NCI-H2196 (cell line): ENCODE data around the gene GANAB.
"Not testable (repeated sequence)": the region's sequence is repeated elsewhere in the genome, so short reads cannot be mapped to it uniquely, and the experiment has no call there.

Experiments
- DNase-seq: peaks from one replicate; lab custom pipeline; 2025; ENCODE audit not compliant: unreplicated experiment; lab: John Stamatoyannopoulos, UW

The GANAB gene

GRCh38 chr11:62667460-62667859 is 21.0 kb upstream of the GANAB start:
- no peak for DNase-seq

GRCh38 chr11:62666259-62666926 is 20.0 kb upstream of the GANAB start:
- no peak for DNase-seq

- no peak for DNase-seq
These were observed 19.3 kb upstream of the GANAB start for GRCh38 chr11:62665599-62666258.

DNA sequence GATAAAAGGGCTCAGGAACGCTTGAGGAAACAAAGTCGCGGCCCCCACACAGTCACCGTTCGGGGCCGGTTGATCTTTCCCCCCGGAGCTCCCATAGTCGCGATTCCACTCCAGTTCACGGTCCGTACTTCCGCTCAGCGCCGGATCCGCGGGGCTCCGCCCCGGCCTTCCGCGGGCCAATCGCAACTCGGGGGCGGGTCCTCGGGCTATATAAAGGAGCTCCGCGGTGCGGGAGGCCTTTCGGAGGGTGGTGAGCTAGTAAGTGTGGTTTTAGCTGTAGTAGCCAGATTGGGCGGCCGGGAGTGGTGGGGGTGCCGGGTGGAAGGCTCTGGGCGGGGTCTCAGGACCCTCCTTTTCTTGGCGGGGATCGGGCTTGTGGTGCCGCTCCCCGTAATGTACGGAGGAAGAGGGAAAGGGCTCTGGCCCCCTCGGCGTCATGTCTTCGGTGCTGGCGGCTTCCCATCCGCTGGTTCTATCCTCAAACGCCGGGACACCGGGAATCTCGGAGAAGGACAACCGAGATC is 18.7 kb upstream of the GANAB start, which contains the start of the genes C11orf98 and CSKMT:
Gene C11orf98, minus strand, starts transcription at position 136 of the 524 bp plus-strand sequence. Its CDS starts 41 bp downstream, at position 95.
Gene CSKMT, plus strand, starts transcription at position 238 of the 524 bp plus-strand sequence. CDS start 568 bp downstream, outside the sequence.
- peak; percentile 94 for DNase-seq

GRCh38 chr11:62664405-62665074 is 18.1 kb upstream of the GANAB start:
- peak; percentile 65 for DNase-seq

DNA sequence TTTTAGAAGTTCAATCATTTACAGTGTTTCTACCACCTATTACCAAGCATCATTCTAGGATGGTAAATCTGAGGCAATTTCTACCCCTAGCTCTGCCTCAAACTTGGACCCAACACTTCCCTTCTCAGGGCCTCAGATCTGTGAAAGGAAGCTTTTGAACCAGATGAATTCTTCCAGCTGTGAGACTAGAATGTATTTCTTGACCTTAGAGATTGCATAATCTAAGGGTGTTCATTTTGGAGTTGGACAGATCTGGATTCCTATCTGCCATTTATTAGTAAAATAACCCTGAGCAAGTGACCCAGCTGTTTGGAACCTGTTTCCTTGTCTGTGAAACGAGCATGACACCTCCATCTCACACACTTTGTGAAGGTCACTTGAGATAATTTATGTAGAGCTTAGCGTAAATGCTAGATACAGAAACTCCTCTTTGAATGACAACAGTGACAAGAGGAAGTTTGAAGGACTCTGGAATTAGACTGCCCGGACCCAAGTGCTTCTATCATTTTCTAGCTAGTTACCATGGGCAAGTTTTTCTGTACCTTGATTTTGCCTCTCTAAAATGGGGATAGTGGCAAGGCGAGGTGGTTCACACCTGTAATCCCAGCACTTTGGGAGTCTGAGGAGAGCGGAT is 10.5 kb upstream of the GANAB start:
- no peak for DNase-seq

- no peak for DNase-seq
These were observed 7.9 kb upstream of the GANAB start for GRCh38 chr11:62654297-62654696.

DNA sequence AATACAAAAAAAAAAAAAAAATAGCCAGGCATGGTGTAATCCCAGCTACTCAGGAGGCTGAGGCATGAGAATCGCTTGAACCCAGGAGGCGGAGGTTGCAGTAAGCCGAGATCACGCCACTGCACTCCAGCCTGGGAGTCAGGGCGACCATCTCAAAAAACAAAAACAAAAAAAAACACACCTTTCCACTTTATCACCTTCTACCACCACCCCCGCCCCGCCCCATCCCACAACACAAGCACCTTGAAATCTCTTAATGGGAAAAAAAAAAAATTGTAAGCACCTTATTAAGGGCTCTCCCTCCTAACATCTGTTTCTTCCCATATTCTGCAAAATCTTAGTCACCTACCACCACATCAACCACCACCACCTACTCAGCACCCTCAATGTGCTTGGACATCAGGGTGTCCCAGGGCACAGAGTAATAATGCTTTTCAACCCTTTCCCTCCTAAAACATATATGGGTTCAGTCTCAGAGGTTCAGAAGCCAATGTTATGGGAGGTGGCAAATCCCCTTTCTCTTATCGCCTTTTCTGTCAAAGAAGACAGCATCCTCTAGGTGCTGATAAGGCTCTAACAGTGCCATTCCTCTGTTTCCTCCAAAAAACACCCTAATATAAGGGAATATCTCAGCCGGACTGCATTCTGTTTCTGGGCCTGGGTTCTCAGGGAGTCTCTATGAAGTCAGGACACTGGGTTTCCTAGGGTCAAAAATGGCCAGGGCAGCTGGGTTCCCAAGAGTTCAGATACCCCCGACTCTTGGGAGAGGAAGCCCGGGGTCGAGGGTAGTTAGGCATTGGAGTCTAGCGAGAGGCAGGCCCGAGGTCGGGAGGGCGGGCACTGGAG is 6.0 kb upstream of the GANAB start:
- no peak for DNase-seq

GRCh38 chr11:62650283-62650682 is 3.9 kb upstream of the GANAB start:
- not testable (repeated sequence) for DNase-seq

DNA sequence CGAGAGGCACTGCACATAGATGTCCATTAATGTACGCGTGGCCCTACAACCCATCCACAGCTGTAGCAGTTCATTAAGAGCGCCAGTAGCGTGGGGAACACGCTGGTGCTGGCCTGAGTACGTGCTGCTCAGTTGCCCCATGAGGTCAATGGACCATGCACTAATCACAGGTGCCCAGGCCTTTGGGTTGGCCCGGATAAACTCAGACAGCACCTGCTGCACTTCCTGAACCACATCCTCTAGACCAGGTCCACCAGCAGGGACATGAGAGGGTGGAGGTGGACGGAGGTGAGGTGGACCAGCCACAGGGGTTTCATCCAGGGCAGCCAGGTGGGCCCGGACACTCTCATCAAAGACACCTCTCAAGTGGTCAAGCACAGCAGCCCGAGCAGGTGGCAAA is 3.1 kb upstream of the GANAB start:
- DNase-seq = no peak

DNA sequence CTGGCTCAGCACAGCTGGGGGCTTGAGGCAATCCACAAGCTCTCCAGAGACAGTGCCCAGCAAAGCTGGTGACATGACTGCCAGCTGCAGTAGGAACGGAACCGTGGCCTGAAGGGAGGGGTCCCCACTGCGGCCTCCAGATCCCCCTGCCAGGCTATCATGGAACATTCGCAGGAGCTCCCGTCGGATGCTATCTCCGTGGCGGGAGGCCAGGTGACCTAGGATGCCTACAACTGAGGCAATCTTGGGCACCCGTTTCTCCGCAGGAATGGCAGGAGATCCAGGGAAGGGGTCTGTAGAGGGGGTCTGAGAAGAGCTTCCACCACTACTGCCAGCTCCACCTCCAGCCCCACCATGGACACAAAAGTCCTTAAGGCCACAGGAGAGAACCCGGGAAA is 2.6 kb upstream of the GANAB start:
- no peak for DNase-seq

DNA sequence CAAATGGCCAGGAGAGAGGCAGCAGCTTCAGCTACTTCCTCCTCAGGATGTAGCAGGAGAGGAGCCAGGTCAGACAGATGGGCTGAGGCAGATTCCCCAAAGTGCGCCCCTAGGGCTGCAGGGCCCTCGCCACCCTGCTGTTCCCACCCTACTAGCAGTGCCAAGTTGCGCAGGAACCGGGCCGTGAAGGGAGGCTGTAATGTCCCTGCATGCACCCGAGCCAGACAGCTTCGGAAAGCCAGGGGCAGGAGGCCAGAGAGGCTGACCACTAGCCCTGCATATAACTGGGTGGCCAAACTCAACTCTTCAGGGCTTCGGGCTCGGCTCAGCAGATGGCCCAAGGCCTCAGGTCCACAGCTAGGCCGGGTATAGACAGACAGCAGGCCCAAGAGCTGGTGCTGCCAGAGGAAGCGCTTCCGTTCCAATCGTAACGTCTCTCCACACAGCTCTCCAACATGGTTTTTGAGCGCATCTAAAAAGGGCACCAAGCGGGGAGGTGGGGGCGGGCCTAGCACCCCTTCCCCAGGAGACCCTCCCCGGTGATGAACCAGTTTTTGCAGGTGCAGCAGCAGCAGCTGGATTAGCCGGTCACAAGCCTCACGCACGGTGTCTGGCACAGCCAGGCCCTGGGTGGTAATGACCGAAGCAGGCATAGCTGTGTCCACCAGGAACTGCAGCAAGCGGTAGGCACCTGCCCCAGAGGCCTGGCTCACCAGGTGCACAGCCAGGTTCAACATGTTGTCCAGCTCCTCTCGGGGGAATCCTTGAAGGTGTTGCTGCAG is 2.0 kb upstream of the GANAB start:
- no peak for DNase-seq

GRCh38 chr11:62647609-62648005 is 1.2 kb upstream of the GANAB start:
- DNase-seq = no peak

DNA sequence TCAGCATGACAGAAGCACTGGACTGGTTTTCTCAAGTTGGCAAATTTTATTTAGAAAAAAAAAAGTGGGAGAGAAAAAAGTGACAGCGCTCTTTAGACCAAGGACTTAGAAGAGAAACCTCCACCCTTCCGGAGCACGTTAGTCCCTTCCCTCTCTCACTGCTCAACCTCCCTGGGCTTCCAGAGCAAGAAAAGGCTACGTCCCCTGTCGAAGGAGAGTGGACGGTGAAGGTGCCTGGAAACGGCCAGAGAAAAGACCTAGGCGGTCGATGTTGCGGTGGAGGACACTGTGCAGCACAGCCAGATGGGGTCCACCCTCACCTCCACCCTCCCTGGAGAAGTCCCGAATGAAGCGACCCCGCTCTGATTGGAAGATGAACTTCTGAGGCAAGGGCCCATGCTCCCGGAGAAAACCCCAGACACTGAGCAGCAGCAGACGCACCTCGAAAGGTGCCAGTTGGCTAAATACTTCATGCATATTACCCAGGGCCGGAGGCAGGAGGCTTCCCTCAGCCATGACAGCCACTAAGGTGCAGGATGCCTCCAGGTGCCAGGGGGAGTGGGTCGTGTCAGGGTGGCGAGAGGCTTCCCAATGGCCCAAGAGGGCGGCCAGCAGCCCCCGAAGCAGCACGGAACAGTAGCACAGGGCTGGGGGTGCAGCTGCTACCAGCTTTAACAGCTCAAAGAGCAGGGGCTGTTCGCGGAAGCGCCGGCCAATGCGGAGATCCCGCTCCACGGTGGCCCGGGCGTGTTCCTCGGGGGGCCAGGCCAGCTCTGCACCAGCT is 604 bp upstream of the GANAB start:
- no peak for DNase-seq

DNA sequence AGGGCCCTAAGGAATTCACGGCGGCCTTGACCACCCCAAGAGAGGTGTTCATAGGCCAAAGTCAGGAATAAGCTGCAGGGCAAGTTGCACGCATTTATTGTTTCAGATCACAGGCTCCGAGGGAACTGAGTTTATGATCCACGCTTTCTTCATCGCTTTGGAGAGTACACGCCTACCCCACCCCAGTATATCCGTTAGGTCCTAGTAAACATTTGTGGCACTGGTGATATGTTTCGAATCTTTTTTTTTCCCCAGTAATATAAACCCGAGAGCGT is 805 bp downstream of the GANAB start:
- no peak for DNase-seq

- no peak for DNase-seq
These were observed 2.2 kb downstream of the GANAB start for GRCh38 chr11:62644220-62644619.

DNA sequence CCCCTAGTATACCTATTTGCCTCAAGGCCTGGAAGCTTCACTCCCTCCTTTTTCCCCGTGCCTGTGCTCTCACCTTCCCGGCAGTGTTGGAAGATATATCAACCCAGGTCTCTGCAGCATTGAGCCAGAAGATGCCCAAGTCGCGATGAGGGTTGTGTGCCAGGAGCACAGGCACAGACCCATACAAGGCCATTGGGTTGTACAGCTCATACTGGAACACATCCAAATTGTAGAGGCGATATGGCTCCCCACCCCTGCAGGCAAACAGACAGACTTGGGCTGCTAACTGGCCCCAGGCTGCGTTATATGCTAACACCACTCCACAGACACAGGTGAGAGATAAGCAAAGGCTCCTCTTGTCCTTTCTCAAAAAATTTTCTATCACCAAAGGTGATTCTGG is 13.9 kb downstream of the GANAB start:
- peak; percentile 38 for DNase-seq

GRCh38 chr11:62627713-62628112 is 18.7 kb downstream of the GANAB start:
- DNase-seq = no peak

DNA sequence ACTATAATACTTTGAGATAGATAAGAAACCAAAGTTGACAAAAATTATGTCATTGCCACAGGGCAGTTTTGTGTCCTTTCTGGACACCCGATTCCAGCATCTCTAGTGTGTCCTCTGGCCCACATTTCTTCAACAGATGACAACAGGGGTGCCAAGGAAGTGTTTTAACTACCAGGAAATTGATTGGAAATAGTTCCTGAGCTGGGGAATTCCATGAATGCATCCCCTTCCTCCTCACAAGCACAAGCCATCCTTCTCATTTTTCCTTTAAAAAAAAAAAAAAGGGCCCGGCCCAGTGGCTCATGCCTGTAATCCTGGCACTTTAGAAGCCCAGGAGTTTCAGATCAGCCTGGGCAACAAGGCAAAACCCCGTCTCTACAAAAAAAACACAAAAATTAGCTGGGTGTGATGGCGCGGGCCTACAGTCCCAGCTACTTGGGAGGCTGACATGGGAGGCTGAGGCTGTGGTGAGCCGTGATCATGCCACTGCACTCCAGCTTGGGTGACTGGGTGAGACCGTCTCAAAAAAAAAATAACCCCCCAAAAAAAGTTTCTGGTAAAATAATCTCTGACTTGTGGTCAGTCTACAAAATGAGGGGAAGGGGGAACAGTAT is 23.8 kb downstream of the GANAB start:
- DNase-seq = no peak
